GM18951 (cell line): Measurements from ENCODE around the gene ARPC4.
"Not testable (repeated sequence)": the region's sequence is repeated elsewhere in the genome, so short reads cannot be mapped to it uniquely, and the experiment has no call there.

Experiments
- POLR2A ChIP-seq: IDR thresholded peaks from 4 replicates; pipeline ENCODE4 v1.6.1; 2011; ENCODE audit warnings: mild to moderate bottlenecking; ENCODE audit not compliant: insufficient read length, insufficient read depth; ENCODE audit errors: extremely low read depth
- in situ Hi-C: fragments of 300-500 bp; cut with MboI; formaldehyde crosslinking; loops from one replicate; pipeline ENCODE4 v1.12.0; 2022; ENCODE audit warnings: low sequenced_read_pairs, mixed read lengths, inconsistent platforms; ENCODE audit not compliant: unreplicated experiment

The ARPC4 gene

DNA sequence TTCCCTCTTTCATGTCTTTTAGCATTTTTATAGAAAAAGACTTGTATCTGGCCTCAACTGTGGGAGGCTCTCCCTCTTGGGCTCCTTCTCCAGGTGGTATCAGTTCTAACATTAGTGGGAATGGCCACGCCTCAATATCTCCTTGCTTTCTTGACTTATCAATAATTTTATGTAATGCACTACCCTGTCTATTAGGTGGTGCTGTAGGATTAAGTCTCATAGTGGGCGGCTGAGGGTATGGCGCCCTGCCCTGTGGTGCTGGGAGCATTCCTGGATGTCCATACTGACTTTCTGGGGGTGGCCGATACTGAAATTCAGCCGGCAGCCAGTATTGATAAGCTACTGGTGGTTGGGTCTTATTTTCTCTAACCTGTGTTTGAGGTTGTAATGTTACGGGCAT is 59.6 kb downstream of the ARPC4 start:
- in situ Hi-C loops: no loop called here
- no peak for TF ChIP-seq POLR2A

DNA sequence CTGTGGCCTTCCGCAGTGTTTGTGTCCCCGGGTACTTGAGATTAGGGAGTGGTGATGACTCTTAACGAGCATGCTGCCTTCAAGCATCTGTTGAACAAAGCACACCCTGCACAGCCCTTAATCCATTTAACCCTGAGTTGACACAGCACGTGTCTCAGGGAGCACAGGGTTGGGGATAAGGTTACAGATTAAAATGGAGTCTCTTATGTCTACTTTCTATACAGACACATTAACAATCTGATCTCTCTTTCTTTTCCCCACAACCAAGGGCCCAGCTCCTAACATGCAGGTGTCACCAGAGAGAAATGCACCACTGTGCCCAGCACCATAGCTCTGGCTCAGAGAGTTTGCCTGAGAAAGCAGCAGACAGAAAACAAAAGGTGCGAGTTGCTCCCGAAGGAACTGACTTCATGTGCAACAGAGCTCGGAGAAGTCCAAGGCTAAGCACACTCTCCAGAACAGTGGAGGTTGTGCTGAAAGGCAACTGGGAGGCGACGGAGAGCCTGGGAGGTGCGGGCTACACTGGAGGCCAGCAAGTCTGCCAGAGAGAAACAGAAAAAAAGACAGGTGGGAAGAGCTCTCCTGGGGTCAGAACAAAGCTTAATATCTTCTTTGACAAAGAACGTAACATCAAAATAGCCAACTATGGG is 61.5 kb downstream of the ARPC4 start:
- in situ Hi-C loops: not testable (repeated sequence)

DNA sequence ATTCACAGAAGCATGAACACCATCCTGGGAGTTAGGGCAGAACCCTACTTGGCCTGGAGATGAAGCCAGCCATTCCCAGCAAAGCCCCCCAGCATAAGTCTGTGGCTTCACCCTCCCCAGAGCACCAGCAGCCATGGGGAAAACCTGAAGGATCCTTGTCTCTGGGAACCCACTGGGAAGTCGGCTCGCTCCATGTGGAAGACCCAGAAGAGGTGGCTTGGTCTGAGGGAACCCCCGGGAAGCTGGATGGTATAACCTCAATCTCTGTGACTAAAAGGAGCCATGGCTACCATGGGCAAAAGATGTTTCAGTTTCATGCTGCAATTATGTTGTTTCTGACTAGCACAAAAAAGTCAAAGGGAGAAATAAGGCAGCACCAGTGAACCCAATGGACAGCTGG is 62.7 kb downstream of the ARPC4 start:
- no peak for TF ChIP-seq POLR2A
- in situ Hi-C loops: no loop called here
